Large intestine (tissue), 3 donors: ENCODE results near the gene ARHGEF16. TPM values are rescaled to one million over a fixed set of nuclear protein-coding genes. Genes with fewer than 3 reads are reported as not detected.
A peak's percentile ranks its signal among the peaks of the same experiment; 100 is the strongest.

Experiments
- DNase-seq, 2 donors: peaks; one replicate each; pipeline versions ENCODE4 v3.0.0 to v3.0.0-alpha.2; 2013
- H3K27ac ChIP-seq: one replicate; pipeline ENCODE4 v1.5.1; 2013; ENCODE audit warnings: low read length
- H3K27me3 ChIP-seq: 2 replicates; pipeline ENCODE4 v1.6.1; 2013; ENCODE audit warnings: low read length; ENCODE audit not compliant: control insufficient read depth, insufficient read depth
- H3K36me3 ChIP-seq: 2 replicates; pipeline ENCODE4 v1.6.1; 2013; ENCODE audit warnings: low read length; ENCODE audit not compliant: control insufficient read depth, insufficient read depth
- H3K4me1 ChIP-seq: one replicate; pipeline ENCODE4 v1.6.1; 2013; ENCODE audit warnings: low read length; ENCODE audit not compliant: control insufficient read depth, insufficient read depth
- H3K4me3 ChIP-seq: one replicate; pipeline ENCODE4 v1.5.1; 2013; ENCODE audit warnings: low read length
- H3K9me3 ChIP-seq: one replicate; pipeline ENCODE4 v1.6.1; 2013; ENCODE audit warnings: mild to moderate bottlenecking, low read depth, low read length, moderate library complexity; ENCODE audit not compliant: control insufficient read depth
- WGBS: methylation state at CpG from one replicate; pipeline ENCODE4 v1.1.5; 2013; ENCODE audit warnings: low lambda C conversion rate; ENCODE audit not compliant: insufficient coverage; 5-methylcytosine and 5-hydroxymethylcytosine counted together
- polyA plus RNA-seq: library from polyadenylated mRNA; unstranded; fragments of 120-200 nt; gene quantifications from one replicate; pipeline ENCODE4 v1.2.1, GENCODE V29; 2013

The ARHGEF16 gene
- polyA plus RNA-seq, 1 donor = 39.7 TPM

GRCh38 chr1:3436901-3437300 lies 17.6 kb upstream of the ARHGEF16 start:
- no peak overlapping the region for H3K4me3 ChIP-seq
- H3K27ac ChIP-seq = no peak overlapping the region
- H3K27me3 ChIP-seq = peaks cover 8% of the 10 kb centered on the region
- WGBS = no CpG with 5 or more reads among the region's 14 CpGs
- no peaks in the 10 kb centered on the region for H3K36me3 ChIP-seq
- H3K9me3 ChIP-seq = no peaks in the 10 kb centered on the region
- no peak for DNase-seq
- no peaks in the 10 kb centered on the region for H3K4me1 ChIP-seq

- H3K36me3 ChIP-seq = no peaks in the 10 kb centered on the region
- no peak for DNase-seq
- H3K27ac ChIP-seq = no peak overlapping the region
- no peak overlapping the region for H3K4me3 ChIP-seq
- WGBS = no CpG with 5 or more reads among the region's 9 CpGs
- H3K4me1 ChIP-seq = no peaks in the 10 kb centered on the region
- H3K27me3 ChIP-seq = peaks cover 8% of the 10 kb centered on the region
- no peaks in the 10 kb centered on the region for H3K9me3 ChIP-seq
These were observed 15.7 kb upstream of the ARHGEF16 start for GRCh38 chr1:3438661-3439180.

GRCh38 chr1:3439346-3440299 lies 14.8 kb upstream of the ARHGEF16 start:
- Histone ChIP-seq H3K27ac (no peak overlapping the region), H3K4me1 (no peaks in the 10 kb centered on the region), H3K9me3 (no peaks in the 10 kb centered on the region), H3K36me3 (no peaks in the 10 kb centered on the region), H3K4me3 (no peak overlapping the region), H3K27me3 (peaks cover 8% of the 10 kb centered on the region)
- DNase-seq = no peak
- WGBS = no CpG with 5 or more reads among the region's 27 CpGs

- WGBS = no CpG with 5 or more reads among the region's 10 CpGs
- DNase-seq = no peak
- no peak overlapping the region for H3K27ac ChIP-seq
- H3K27me3 ChIP-seq = peaks cover 8% of the 10 kb centered on the region
- no peaks in the 10 kb centered on the region for H3K9me3 ChIP-seq
- H3K4me3 ChIP-seq = no peak overlapping the region
- H3K36me3 ChIP-seq = no peaks in the 10 kb centered on the region
- no peaks in the 10 kb centered on the region for H3K4me1 ChIP-seq
These were observed 14.2 kb upstream of the ARHGEF16 start for GRCh38 chr1:3440300-3440681.

GRCh38 chr1:3440711-3441409 lies 13.6 kb upstream of the ARHGEF16 start:
- H3K36me3 ChIP-seq = no peaks in the 10 kb centered on the region
- 80% methylated on average over 1 of the region's 20 CpGs for WGBS
- H3K27ac ChIP-seq = no peak overlapping the region
- H3K27me3 ChIP-seq = peaks cover 8% of the 10 kb centered on the region
- no peak overlapping the region for H3K4me3 ChIP-seq
- H3K9me3 ChIP-seq = no peaks in the 10 kb centered on the region
- DNase-seq = no peak
- no peaks in the 10 kb centered on the region for H3K4me1 ChIP-seq

DNA sequence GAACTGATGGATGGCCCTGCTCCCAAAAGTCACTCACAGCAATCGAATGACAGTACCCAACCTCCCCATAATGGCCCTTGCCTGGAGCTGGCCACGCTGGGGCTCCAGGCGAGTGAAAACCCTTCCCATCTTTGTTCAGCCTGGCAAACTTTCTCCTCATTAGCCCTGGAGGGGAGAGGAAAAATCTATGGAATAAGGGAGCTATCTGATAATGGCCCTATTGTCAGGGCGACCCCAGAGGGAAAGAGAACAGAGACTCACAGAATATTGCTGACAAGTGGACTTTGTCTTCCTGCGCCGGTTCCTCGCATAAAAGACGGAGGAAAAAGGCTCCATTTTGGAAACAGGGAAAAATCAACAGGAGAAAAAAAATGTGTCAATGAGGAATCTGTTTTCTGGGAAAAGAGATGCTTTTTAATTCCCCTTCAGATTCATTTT lies 13.0 kb upstream of the ARHGEF16 start:
- no peak overlapping the region for H3K27ac ChIP-seq
- 4% methylated on average over 3 of the region's 8 CpGs for WGBS

DNA sequence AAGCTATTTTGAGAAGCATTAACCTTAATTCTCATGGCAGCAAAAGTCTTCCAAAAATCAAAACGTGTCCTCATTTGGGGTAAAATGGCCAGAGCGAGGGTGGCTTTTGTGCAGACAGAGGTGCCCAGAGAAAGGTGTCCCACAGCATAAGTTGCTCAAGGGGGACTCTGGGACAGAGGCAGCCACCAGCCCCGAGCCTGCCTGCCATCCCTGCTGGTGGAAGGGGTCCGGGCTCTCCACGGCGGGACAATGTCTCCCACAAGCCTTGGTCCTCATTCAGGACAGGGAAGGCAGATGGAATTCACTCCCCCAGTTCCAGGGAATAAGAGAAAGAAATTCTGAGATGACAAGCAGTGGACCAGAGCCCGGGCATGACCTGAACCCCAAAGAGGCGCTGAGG lies 12.6 kb upstream of the ARHGEF16 start:
- H3K4me1 ChIP-seq = no peaks in the 10 kb centered on the region
- no peaks in the 10 kb centered on the region for H3K36me3 ChIP-seq
- no peak overlapping the region for H3K27ac ChIP-seq
- H3K9me3 ChIP-seq = no peaks in the 10 kb centered on the region
- DNase-seq = no peak
- H3K27me3 ChIP-seq = peaks cover 8% of the 10 kb centered on the region
- WGBS = no CpG with 5 or more reads among the region's 8 CpGs
- H3K4me3 ChIP-seq = no peak overlapping the region

More for the DNA sequence above, 13.0 kb upstream of the ARHGEF16 start:
- H3K4me1 ChIP-seq = no peaks in the 10 kb centered on the region
- peak in 1 of 2 donors; percentile 30 for DNase-seq
- no peaks in the 10 kb centered on the region for H3K9me3 ChIP-seq
- H3K4me3 ChIP-seq = no peak overlapping the region
- no peaks in the 10 kb centered on the region for H3K36me3 ChIP-seq
- peaks cover 8% of the 10 kb centered on the region for H3K27me3 ChIP-seq

- H3K4me3 ChIP-seq = no peak overlapping the region
- WGBS = no CpG with 5 or more reads among the region's 13 CpGs
- no peak for DNase-seq
- H3K27me3 ChIP-seq = peaks cover 8% of the 10 kb centered on the region
- H3K36me3 ChIP-seq = no peaks in the 10 kb centered on the region
- no peaks in the 10 kb centered on the region for H3K4me1 ChIP-seq
- no peaks in the 10 kb centered on the region for H3K9me3 ChIP-seq
- no peak overlapping the region for H3K27ac ChIP-seq
These were observed 12.1 kb upstream of the ARHGEF16 start for GRCh38 chr1:3442331-3442730.

DNA sequence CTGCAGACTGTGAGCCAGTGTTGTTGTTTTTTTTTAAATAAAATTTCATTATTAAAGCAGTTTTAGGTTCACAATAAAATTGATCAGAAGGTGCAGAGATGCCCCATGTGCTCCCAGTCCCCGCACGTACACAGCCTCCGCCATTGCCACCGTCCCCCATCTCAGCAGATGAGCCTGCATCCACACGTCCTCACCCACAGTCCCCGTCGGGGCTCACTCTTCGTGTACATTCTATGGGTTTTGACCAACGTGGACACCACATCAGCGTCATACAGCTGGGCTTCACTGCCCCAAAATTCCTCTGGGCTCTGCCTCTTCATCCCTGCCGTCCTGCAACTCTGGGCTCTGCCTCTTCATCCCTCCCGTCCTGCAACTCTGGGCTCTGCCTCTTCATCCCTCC lies 11.6 kb upstream of the ARHGEF16 start:
- WGBS = no CpG with 5 or more reads among the region's 12 CpGs

GRCh38 chr1:3443807-3444206 lies 10.7 kb upstream of the ARHGEF16 start:
- DNase-seq = no peak
- Histone ChIP-seq H3K4me3 (no peak overlapping the region), H3K4me1 (no peaks in the 10 kb centered on the region), H3K27ac (no peak overlapping the region), H3K36me3 (no peaks in the 10 kb centered on the region), H3K9me3 (no peaks in the 10 kb centered on the region), H3K27me3 (peaks cover 8% of the 10 kb centered on the region)
- 70% methylated on average over 2 of the region's 7 CpGs for WGBS

More for the DNA sequence above, 11.6 kb upstream of the ARHGEF16 start:
- Histone ChIP-seq H3K27ac (no peak overlapping the region), H3K4me1 (no peaks in the 10 kb centered on the region), H3K27me3 (peaks cover 8% of the 10 kb centered on the region), H3K4me3 (no peak overlapping the region), H3K36me3 (no peaks in the 10 kb centered on the region), H3K9me3 (no peaks in the 10 kb centered on the region)
- DNase-seq = no peak
